Keratinocyte (primary cell): ENCODE data around the gene CCDC192. TPM values are rescaled to one million over a fixed set of nuclear protein-coding genes. Genes with fewer than 3 reads are reported as not detected.
"Not testable (repeated sequence)": the region's sequence is repeated elsewhere in the genome, so short reads cannot be mapped to it uniquely, and the experiment has no call there.

Experiments
- DNase-seq: peaks from one replicate; pipeline ENCODE4 v3.0.0-alpha.2; 2011; ENCODE audit warnings: low read depth, missing footprints, low spot score
- FAIRE-seq: peaks from 2 replicates; lab custom pipeline; 2011; peaks lifted over from hg19 to GRCh38; lab: Jason Lieb, UNC
- H2AFZ ChIP-seq: 2 replicates; pipeline ENCODE4 v1.6.0; 2012; ENCODE audit warnings: low read length, control low read depth, inconsistent platforms; ENCODE audit not compliant: control insufficient read depth
- H3K27ac ChIP-seq: 2 replicates; pipeline ENCODE4 v1.5.1; 2011; ENCODE audit warnings: low read length; ENCODE audit not compliant: control insufficient read depth, insufficient read depth
- H3K27me3 ChIP-seq: 3 replicates; pipeline ENCODE4 v1.6.0; 2011; ENCODE audit warnings: low read length; ENCODE audit not compliant: control insufficient read depth, insufficient read depth; ENCODE audit errors: extremely low read depth
- H3K36me3 ChIP-seq, 2 experiments: 2 replicates in 1 of 2; 3 replicates in 1 of 2; pipeline ENCODE4 v1.5.1; 2011; ENCODE audit warnings: low read length in 2 of 2, mild to moderate bottlenecking in 1 of 2; ENCODE audit not compliant: control insufficient read depth in 2 of 2, insufficient read depth in 2 of 2; ENCODE audit errors: extremely low read depth in 1 of 2
- H3K4me1 ChIP-seq: 3 replicates; pipeline ENCODE4 v1.5.1; 2011; ENCODE audit warnings: low read length; ENCODE audit not compliant: control insufficient read depth, insufficient read depth; ENCODE audit errors: extremely low read depth
- H3K4me2 ChIP-seq: 3 replicates; pipeline ENCODE4 v1.6.0; 2011; ENCODE audit warnings: low read depth, low read length; ENCODE audit not compliant: control insufficient read depth, insufficient read depth; ENCODE audit errors: extremely low read depth
- H3K4me3 ChIP-seq, 3 experiments: fragments of 200-600 bp in 1 of 3; sonication (generic) in 1 of 3; 2 replicates in 2 of 3; 3 replicates in 1 of 3; pipeline ENCODE4 v1.5.1; 2011 to 2016; ENCODE audit warnings: low read length in 3 of 3, mild to moderate bottlenecking in 3 of 3, control low read depth in 2 of 3, inconsistent platforms in 1 of 3, low read depth in 1 of 3, mixed read lengths in 1 of 3, mixed run types in 1 of 3, moderate library complexity in 1 of 3; ENCODE audit not compliant: control insufficient read depth in 2 of 3, insufficient read depth in 2 of 3; ENCODE audit errors: extremely low read depth in 1 of 3
- H3K79me2 ChIP-seq: 2 replicates; pipeline ENCODE4 v1.6.0; 2012; ENCODE audit warnings: low read length; ENCODE audit not compliant: control insufficient read depth, insufficient read depth
- H3K9ac ChIP-seq: 3 replicates; pipeline ENCODE4 v1.6.0; 2011; ENCODE audit warnings: low read length; ENCODE audit not compliant: control insufficient read depth, insufficient read depth; ENCODE audit errors: extremely low read depth
- H3K9me1 ChIP-seq: 3 replicates; pipeline ENCODE4 v1.6.0; 2011; ENCODE audit warnings: low read length; ENCODE audit not compliant: control insufficient read depth, insufficient read depth; ENCODE audit errors: extremely low read depth
- H3K9me3 ChIP-seq: 2 replicates; pipeline ENCODE4 v1.5.1; 2012; ENCODE audit warnings: low read depth, low read length; ENCODE audit not compliant: control insufficient read depth
- H4K20me1 ChIP-seq: 3 replicates; pipeline ENCODE4 v1.6.0; 2011; ENCODE audit warnings: low read length; ENCODE audit not compliant: control insufficient read depth, insufficient read depth; ENCODE audit errors: extremely low read depth
- EZH2 ChIP-seq: IDR thresholded peaks from one replicate; pipeline ENCODE4 v1.6.1; 2012; ENCODE audit warnings: inconsistent platforms, mild to moderate bottlenecking, low read length, moderate library complexity
- dilution Hi-C: fragments of 300-500 bp; cut with MboI; formaldehyde crosslinking; loops from one replicate; pipeline ENCODE4 v1.7.0; 2020; ENCODE audit warnings: low sequenced_read_pairs; ENCODE audit not compliant: extremely low pct_ligation_motif_present
- polyA plus RNA-seq, 5 experiments: library from polyadenylated mRNA; depleted of rRNA in 3 of 5; stranded (reverse) in 3 of 5; stranded (forward) in 1 of 5; unstranded in 1 of 5; fragments of >200 nt; gene quantifications; 1 replicate in 1 of 5; 2 replicates in 3 of 5; 3 replicates in 1 of 5; pipeline versions ENCODE4 v1.2.1 to v1.2.3, GENCODE V29; 2011 to 2012; ENCODE audit warnings: missing spikeins in 2 of 5, low read depth in 1 of 5, low replicate concordance in 1 of 5
- TF ChIP-seq, protein P1 (sequence below), 3 experiments: IDR thresholded peaks in 1 of 3; conservative IDR thresholded peaks in 1 of 3; optimal IDR thresholded peaks in 1 of 3; 2 replicates in 2 of 3; 3 replicates in 1 of 3; pipeline versions ENCODE3 to v1.5.1; 2011; ENCODE audit warnings: low read length in 3 of 3, mild to moderate bottlenecking in 3 of 3, moderate library complexity in 2 of 3, control low read depth in 1 of 3, inconsistent platforms in 1 of 3; ENCODE audit not compliant: insufficient read depth in 2 of 3; ENCODE audit errors: extremely low read depth in 1 of 3

CCDC192 gene
- polyA plus RNA-seq, 1 donor (not counting 4 experiments of a cell fraction or from before 2014, with no cell fraction given): not detected

DNA sequence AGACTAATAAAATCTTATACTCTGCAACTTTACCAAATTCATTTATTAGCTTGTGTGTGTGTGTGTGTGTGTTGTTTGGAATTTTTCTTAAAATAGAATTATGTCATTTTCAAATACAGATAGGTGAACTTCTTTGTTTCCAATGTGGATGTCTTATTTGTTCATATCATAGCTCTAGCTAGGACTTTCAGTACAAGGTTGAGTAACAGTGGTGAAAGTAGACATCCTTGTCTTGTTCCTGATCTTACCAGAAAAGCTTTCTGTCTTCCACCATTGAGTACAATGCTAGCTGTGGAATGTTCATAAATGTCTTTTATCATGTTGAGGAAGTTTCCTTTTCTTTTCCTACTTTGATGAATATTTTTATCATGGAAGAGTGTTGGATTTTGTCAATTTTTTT, 74.8 kb downstream of the CCDC192 start:
- no peaks in the 10 kb centered on the region for H3K27me3 ChIP-seq
- H3K4me3 ChIP-seq: no peak overlapping the region
- no peaks in the 10 kb centered on the region for H3K79me2 ChIP-seq
- DNase-seq (no peak), FAIRE-seq (no peak)
- H4K20me1 ChIP-seq: no peaks in the 10 kb centered on the region
- no peak overlapping the region for H3K9ac ChIP-seq
- TF ChIP-seq, protein P1, sequence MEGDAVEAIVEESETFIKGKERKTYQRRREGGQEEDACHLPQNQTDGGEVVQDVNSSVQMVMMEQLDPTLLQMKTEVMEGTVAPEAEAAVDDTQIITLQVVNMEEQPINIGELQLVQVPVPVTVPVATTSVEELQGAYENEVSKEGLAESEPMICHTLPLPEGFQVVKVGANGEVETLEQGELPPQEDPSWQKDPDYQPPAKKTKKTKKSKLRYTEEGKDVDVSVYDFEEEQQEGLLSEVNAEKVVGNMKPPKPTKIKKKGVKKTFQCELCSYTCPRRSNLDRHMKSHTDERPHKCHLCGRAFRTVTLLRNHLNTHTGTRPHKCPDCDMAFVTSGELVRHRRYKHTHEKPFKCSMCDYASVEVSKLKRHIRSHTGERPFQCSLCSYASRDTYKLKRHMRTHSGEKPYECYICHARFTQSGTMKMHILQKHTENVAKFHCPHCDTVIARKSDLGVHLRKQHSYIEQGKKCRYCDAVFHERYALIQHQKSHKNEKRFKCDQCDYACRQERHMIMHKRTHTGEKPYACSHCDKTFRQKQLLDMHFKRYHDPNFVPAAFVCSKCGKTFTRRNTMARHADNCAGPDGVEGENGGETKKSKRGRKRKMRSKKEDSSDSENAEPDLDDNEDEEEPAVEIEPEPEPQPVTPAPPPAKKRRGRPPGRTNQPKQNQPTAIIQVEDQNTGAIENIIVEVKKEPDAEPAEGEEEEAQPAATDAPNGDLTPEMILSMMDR (optimal IDR thresholded peaks at IDR 0.05 in 1 of 3, IDR thresholded peaks at IDR 0.05 in 1 of 3, conservative IDR thresholded peaks at IDR 0.05 in 1 of 3; ENCODE audit: extremely low read depth in 1 of 3, insufficient read depth in 2 of 3, low read length in 3 of 3): no peak
- no peak for TF ChIP-seq EZH2
- H2AFZ ChIP-seq: no peak overlapping the region
- dilution Hi-C loops: no loop called here
- no peaks in the 10 kb centered on the region for H3K4me1 ChIP-seq
- H3K27ac ChIP-seq: no peak overlapping the region
- H3K36me3 ChIP-seq: no peaks in the 10 kb centered on the region
- no peaks in the 10 kb centered on the region for H3K9me1 ChIP-seq
- no peaks in the 10 kb centered on the region for H3K9me3 ChIP-seq
- no peak overlapping the region for H3K4me2 ChIP-seq

DNA sequence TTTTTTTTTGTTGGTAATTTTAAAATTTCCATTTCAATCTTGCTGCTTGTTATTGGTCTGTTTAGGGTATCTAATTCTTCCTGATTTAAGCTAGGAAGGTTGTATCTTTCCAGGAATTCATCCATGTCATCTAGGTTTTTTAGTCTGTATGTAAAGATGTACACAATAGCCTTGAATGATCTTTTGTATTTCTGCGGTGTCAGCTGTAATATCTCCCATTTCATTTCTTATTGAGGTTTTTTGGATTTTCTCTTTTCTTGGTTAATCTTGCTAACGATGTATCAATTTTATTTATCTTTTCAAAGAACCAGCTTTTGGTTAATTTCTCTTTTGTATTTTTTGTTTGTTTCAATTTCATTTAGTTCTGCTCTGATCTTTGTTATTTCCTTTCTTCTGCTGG, 79.3 kb downstream of the CCDC192 start:
- H3K79me2 ChIP-seq, H3K4me1 ChIP-seq, H3K36me3 ChIP-seq, H4K20me1 ChIP-seq, FAIRE-seq, H3K4me3 ChIP-seq, H2AFZ ChIP-seq, H3K9me3 ChIP-seq, H3K9ac ChIP-seq, H3K4me2 ChIP-seq, H3K9me1 ChIP-seq, H3K27ac ChIP-seq, dilution Hi-C loops, DNase-seq, H3K27me3 ChIP-seq: not testable (repeated sequence)
